ENCODE measurements around the gene CREM. TPM values are rescaled to one million over a fixed set of nuclear protein-coding genes. Genes with fewer than 3 reads are reported as not detected.

Gene CREM
- total and polyA plus RNA-seq, 2 of the 4 experiments (the other 2 are of a cell fraction): 33.2 to 40.5 TPM

- H3K9ac ChIP-seq (ENCODE audit: low read depth, low read length): no peak overlapping the region
Measured at GRCh38 chr10:35208949-35209613, 82.4 kb downstream of the CREM start.

More at GRCh38 chr10:35208949-35209613, 82.4 kb downstream of the CREM start:
- Histone ChIP-seq H2BK15ac (ENCODE audit: low read depth, low read length) (no peak overlapping the region), H4K5ac (ENCODE audit: low read depth, low read length) (no peak overlapping the region), H2AK9ac (replicated peaks; ENCODE audit: low read depth, low read length, poor library complexity) (no peak overlapping the region), H3K27ac (ENCODE audit: insufficient read depth, low read length) (no peak overlapping the region), H2BK5ac (ENCODE audit: low read depth, low read length, poor library complexity, severe bottlenecking) (no peak overlapping the region), H3K27me3 (ENCODE audit: control insufficient read depth, insufficient read depth, low read length) (no peaks in the 10 kb centered on the region), H3K23ac (ENCODE audit: low read depth, low read length) (no peak overlapping the region), H3K9me1 (ENCODE audit: insufficient read depth, low read length) (peaks cover 3% of the 10 kb centered on the region; the same call in 1 of the 2 replicates), H4K20me1 (ENCODE audit: insufficient read depth, low read length) (no peaks in the 10 kb centered on the region), H3K4me2 (ENCODE audit: low read depth, low read length) (no peak overlapping the region), H4K91ac (ENCODE audit: insufficient read depth, low read depth, low read length) (no peak overlapping the region), H2AFZ (replicated peaks; ENCODE audit: low read length, poor library complexity) (no peak overlapping the region), H3K79me1 (ENCODE audit: low read depth in 1 of 2, low read length in 2 of 2) (no peaks in the 10 kb centered on the region; a peak in 1 of 4 replicates), H3K36me3 (ENCODE audit: control insufficient read depth, insufficient read depth, low read length) (peaks cover 8% of the 10 kb centered on the region), H3K9me3 (ENCODE audit: control insufficient read depth, insufficient read depth, low read length) (no peaks in the 10 kb centered on the region), H2BK20ac (ENCODE audit: low read depth, low read length) (no peak overlapping the region), H2BK120ac (ENCODE audit: low read depth, low read length) (no peak overlapping the region), H4K8ac (ENCODE audit: low read depth in 2 of 2, low read length in 2 of 2) (no peak overlapping the region), H2AK5ac (ENCODE audit: low read depth, low read length) (no peak overlapping the region), H3K18ac (ENCODE audit: low read depth, low read length) (no peak overlapping the region), H3K4ac (ENCODE audit: low read depth, low read length) (no peak overlapping the region), H3K14ac (replicated peaks; ENCODE audit: low read depth, low read length) (no peak overlapping the region), H3K4me1 (ENCODE audit: control insufficient read depth, insufficient read depth, low read length) (peaks cover 2% of the 10 kb centered on the region), H3K56ac (ENCODE audit: extremely low read depth, insufficient read depth, low read length) (no peak overlapping the region), H3K4me3 (ENCODE audit: insufficient read depth, low read depth, low read length) (no peak overlapping the region)
- in situ Hi-C loops (cut with MboI; ENCODE audit: low sequenced_read_pairs) (no loop called here), intact Hi-C loops (cut with micrococcal nuclease) (no loop called here), dilution Hi-C loops (cut with HindIII; ENCODE audit: low sequenced_read_pairs, unreplicated experiment) (no loop called here)
- ChIA-PET POLR2A (ENCODE audit: unreplicated experiment) (no interaction called here), CTCF (interaction anchor here (1.4 kb wide), 1 partner anchor 13 kb away, joined by 3 read pairs; no protein-coding TSS in a partner anchor)
- no TSS peak for BruUV-seq (replicated peaks)
- DNase-seq (no peak), ATAC-seq (ENCODE audit: low read depth) (no peak)
- no CpG with 5 or more reads among the region's 7 CpGs for WGBS, 2 experiments (ENCODE audit: extremely low coverage in 2 of 2, insufficient read length in 1 of 2)
- TF ChIP-seq USF2 (IDR thresholded peaks at IDR 0.05; ENCODE audit: low read depth, low read length): no peak
- no peak for TF ChIP-seq RAD21 (IDR thresholded peaks at IDR 0.05; ENCODE audit: low read length)
- no peak for TF ChIP-seq CTCF (conservative IDR thresholded peaks at IDR 0.05; ENCODE audit: low read depth, low read length)
- no peak for TF ChIP-seq MAZ (IDR thresholded peaks at IDR 0.05; ENCODE audit: borderline replicate concordance, low read depth, low read length)
- no peak for TF ChIP-seq CHD1 (IDR thresholded peaks at IDR 0.05; ENCODE audit: low read depth, low read length)
- TF ChIP-seq FOS (IDR thresholded peaks at IDR 0.05; ENCODE audit: low read depth, low read length): no peak
- TF ChIP-seq MXI1 (IDR thresholded peaks at IDR 0.05; ENCODE audit: borderline replicate concordance, low read depth, low read length): no peak

Measured in IMR-90 (cell line).